ENCODE measurements around the gene MRTFA.
"Not testable (repeated sequence)": the region's sequence is repeated elsewhere in the genome, so short reads cannot be mapped to it uniquely, and the experiment has no call there.

Gene MRTFA

DNA sequence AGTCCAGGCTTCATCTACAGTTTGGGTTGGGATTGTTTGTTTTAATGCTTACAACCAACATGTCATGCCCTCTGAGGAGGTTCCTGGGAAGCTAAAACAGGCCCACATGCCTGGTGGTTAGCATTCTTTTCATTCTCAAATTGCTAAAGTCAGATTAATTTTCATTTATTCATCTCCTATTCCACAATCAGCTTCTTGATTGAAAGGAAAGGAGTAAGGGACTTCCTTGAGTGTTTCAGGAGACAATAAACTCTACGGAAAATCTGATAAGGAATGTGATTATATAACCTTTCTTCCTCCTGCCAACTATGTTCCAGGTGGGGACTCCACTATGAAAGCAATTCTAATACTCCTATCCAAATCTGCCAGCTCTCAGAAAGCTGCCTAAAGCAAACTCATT, 30.8 kb downstream of the MRTFA start:
- H3K4me3 ChIP-seq (ENCODE audit: low read depth, low read length), result no peak overlapping the region
- DNase-seq (ENCODE audit: low read depth), result no peak

DNA sequence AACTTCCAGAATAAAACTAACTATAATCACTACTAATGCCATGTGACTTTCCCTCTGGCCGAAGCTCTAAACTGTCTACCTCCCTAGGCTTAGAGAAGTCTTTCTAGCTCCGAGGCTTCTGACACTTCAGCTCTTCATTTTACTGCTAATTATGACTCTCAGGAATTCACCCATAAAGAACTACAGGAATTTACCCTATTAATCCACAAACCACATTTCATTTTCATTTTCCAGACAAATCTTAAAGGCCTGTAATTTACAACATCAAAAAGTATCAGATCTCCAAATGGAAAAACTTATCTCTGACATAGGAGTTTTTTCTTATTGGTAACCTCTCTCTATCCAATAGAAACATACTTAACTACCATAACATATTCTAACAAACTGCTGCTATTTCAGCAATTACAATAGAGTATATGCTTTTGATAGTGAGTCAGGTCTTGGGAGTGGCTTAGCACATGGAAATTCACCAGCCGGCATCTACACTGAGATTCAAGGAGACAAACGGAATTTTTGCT, 33.4 kb downstream of the MRTFA start:
- H3K4me3 ChIP-seq (ENCODE audit: low read depth, low read length), result no peak overlapping the region
- DNase-seq (ENCODE audit: low read depth), result no peak

DNA sequence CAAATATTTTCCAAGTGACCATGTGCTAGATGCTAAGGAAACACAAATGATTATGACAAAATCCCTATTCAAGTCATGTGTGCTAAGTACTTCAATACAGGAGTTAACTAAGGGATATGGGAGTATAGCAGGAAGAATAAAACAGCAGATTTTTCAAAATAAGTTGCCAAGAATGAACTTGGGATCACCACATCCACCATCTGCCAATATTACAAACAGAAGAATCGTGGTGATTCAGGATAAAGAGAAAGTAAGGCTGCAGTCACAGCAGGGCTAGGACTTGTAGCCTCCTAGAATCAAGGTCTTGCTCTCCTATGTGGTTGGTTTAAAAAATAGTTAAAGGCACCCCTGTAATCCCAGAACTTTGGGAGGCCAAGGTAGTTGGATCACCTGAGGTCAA, 34.3 kb downstream of the MRTFA start:
- DNase-seq (ENCODE audit: low read depth), result no peak

GRCh38 chr22:40599731-40600130, 36.8 kb downstream of the MRTFA start:
- no peak for DNase-seq (ENCODE audit: low read depth)
- H3K4me3 ChIP-seq (ENCODE audit: low read depth, low read length), result no peak overlapping the region

More for the DNA sequence above, 34.3 kb downstream of the MRTFA start:
- H3K4me3 ChIP-seq (ENCODE audit: low read depth, low read length), result no peak overlapping the region

- not testable (repeated sequence) for H3K4me3 ChIP-seq (ENCODE audit: low read depth, low read length); DNase-seq (ENCODE audit: low read depth)
Observed at GRCh38 chr22:40598712-40599111, 37.8 kb downstream of the MRTFA start.

DNA sequence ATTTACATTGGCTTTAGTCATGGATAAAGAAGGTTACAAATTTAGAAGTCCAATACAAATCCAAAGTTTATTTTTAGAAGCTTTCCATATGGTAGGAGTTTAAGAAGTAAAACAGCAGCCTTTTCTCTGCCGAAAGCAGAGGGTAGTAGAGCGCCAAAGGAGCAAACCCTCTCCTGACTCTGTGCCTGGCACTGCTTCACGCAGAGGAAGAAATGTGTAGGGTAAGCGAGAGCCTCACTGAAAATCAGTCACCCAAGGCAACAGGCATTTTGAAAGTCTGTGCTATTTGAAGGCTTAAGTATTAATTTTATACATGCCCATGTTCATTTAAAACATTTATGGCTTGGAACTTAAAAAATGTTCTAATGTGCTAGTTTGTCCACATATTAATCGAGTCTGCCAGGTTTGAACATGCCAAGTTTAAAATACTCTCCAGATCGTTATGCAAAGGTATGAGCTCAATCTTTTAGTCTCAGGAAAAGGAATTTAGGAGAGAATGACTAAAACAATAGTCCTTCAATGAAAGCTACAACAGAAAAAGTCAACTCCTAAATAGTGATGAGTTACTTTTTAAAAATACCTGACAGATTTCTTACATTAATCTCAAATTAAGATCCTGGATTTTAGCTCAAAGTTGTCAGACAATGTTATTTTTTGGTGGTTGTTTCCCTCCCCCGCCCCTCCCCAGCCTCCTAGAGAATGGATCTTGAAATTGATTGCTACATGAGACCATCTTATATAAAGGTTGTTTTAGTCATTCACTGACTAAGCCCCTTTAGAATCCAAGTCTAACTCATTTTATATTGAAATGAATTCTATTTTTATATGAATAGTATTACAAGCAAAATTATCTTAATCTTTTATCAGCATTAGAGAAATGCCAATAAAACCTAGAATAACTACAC, 38.7 kb downstream of the MRTFA start:
- H3K4me3 ChIP-seq (ENCODE audit: low read depth, low read length), result no peak overlapping the region
- DNase-seq (ENCODE audit: low read depth), result no peak

DNA sequence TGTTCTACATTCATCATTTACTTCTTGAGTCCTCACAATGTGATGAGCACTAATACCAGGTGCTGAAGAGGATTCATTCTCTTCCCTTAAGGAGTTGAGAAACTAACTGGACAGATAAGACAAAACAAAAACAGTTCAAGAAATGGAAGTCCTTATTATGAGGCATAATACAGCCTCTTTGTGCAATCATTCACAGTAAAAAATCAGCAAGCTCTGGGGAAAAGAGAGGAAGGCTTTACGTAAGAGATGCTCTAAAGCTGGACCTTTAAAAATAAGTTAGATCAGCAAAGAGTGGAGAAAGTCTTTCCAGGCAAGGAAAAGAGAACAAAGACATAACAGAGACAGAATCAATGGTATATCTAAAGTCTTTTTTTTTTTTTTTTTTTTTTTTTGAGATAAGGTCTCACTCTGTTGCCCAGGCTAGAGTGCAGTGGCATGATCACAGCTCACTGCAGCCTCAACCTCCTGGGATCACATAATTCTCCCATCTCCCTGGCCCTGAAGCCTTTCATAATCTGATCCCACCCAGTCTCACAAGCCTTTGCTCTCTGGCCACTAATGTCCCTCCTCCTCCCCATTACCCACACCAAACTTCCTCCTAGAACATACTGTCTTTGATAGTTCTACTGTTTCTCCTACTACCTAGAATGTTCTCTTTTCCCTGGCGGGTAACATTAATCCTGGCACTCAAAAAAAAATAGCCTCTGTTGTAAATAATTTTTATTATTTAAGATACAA, 40.9 kb downstream of the MRTFA start:
- DNase-seq (ENCODE audit: low read depth), result no peak

GRCh38 chr22:40594924-40595323, 41.6 kb downstream of the MRTFA start:
- H3K4me3 ChIP-seq (ENCODE audit: low read depth, low read length), result no peak overlapping the region
- no peak for DNase-seq (ENCODE audit: low read depth)

More for the DNA sequence above, 40.9 kb downstream of the MRTFA start:
- H3K4me3 ChIP-seq (ENCODE audit: low read depth, low read length), result no peak overlapping the region

GRCh38 chr22:40594346-40594745, 42.2 kb downstream of the MRTFA start:
- H3K4me3 ChIP-seq (ENCODE audit: low read depth, low read length), result no peak overlapping the region
- no peak for DNase-seq (ENCODE audit: low read depth)

GRCh38 chr22:40593460-40594273, 42.9 kb downstream of the MRTFA start:
- DNase-seq (ENCODE audit: low read depth), result no peak
- H3K4me3 ChIP-seq (ENCODE audit: low read depth, low read length), result no peak overlapping the region

DNA sequence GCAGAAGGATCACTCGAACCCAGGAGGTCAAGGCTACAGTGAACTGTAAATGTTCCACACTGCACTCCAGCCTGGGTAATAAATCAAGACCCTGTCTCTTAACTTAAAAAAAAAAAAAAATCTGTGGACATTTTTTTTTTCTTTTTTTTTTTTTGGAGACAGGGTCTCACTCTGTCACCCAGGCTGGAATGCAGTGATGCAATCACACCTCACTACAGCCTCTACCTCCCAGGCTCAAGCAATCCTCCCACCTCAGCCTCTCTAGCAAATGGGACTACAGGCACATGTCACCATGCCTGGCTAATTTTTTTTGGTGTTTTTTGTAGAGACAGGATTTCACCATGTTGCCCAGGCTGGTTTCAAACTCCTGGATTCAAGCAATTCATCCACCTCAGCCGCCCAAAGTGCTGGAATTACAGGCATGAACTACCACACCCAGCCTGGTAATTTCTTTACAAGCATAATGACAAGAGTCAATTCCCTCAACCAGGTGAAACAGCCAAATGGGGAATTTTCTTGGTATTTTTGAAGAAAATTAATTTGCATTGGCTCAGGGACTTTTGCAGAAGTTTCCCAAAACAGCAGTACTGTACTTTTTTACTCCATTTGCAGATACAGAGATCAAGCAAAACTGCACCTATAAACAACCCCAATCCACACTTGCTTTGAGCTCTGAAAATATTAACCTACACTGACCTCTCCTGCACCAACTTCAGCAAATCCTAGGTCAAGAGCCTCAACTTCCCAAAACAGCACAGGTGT, 44.0 kb downstream of the MRTFA start:
- H3K4me3 ChIP-seq (ENCODE audit: low read depth, low read length), result no peak overlapping the region
- no peak for DNase-seq (ENCODE audit: low read depth)

GRCh38 chr22:40588726-40589125, 47.8 kb downstream of the MRTFA start:
- no peak overlapping the region for H3K4me3 ChIP-seq (ENCODE audit: low read depth, low read length)
- peak; percentile 47 for DNase-seq (ENCODE audit: low read depth)

DNA sequence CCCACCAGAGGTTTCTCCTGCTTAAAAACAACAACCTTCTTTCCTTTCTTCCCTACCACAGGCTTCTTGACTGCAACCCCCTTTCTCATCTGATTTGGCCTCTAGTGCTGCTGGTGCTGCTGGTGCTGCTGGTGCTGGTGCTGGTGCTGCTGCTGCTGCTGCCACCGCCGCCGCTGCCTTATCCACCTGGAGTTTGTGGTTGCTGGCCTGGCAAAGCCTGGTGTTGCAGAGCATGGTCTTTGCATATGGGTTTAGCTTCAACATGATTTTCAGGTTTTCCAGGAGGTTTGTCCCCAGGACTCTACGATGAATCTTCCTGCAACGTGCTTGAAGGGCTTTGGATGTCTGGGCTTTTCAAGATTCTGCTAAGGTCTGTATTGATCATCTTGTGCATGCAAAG, 49.7 kb downstream of the MRTFA start:
- no peak overlapping the region for H3K4me3 ChIP-seq (ENCODE audit: low read depth, low read length)

GRCh38 chr22:40585310-40585751, 51.2 kb downstream of the MRTFA start:
- H3K4me3 ChIP-seq (ENCODE audit: low read depth, low read length), result no peak overlapping the region
- DNase-seq (ENCODE audit: low read depth), result no peak

More for the DNA sequence above, 49.7 kb downstream of the MRTFA start:
- DNase-seq (ENCODE audit: low read depth), result no peak

DNA sequence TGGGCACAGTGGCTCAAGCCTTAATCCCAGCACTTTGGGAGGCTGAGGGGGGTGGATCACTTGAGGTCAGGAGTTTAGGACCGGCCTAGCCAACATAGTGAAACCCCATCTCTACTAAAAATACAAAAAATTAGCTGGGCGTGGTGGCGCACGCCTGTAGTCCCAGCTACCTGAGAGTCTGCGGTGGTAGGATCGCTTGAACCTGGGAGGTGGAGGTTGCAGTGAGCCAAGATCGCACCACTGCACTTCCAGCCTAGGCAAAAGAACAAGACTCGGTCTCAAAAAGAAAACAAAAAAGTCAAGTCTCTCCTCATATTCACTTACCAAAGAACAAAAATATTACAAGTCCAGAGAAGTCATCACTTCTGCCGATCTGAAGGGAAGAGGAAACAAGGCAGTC, 51.8 kb downstream of the MRTFA start:
- not testable (repeated sequence) for DNase-seq (ENCODE audit: low read depth); H3K4me3 ChIP-seq (ENCODE audit: low read depth, low read length)

DNA sequence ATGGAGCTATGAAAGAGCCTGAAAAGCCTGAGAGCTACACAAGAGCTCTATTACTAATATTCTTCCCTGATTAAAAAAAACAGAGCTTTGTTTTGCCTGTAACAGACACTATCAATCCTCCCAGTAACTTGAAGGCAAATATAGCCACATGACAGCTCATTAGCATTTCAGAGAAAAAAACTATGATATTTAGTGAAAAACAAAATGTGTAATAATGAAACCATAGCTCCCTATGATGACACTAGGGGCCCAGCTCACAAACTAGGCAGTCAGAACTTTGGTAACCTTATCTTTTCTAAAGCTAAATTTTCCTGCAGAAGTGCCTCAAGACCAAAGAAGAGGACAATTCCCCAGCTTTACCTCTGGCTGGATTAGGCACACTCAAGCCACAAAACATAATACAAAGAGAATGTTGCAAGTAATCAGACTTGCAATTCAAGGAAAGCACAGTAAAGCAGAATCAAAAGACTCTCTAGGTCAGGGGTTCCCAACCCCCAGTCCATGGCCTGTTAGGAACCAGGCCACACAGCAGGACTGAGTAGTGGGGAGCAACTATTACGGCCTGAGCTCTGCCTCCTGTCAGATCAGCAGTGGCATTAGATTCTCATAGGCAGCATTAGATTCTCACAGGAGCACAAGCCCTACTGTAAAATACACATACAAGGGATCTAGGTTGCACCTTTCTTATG, 53.3 kb downstream of the MRTFA start:
- no peak for DNase-seq (ENCODE audit: low read depth)

DNA sequence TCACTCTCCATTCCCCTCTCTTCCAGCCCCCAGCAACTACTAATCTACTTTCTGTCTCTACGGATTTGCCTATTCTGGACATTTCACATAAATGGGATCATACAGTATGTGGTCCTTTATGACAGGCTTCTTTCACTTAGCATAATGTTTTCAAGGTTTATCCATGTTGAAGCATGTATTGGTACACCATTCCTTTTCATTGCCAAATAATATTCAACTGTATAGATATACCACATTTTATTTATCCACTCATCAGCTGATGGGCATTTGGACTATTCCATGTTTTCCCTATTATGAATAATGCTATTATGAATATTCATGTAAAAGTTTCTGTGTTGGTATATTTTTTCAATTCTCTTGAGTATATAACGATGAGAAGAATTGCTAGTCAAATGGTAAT, 54.5 kb downstream of the MRTFA start:
- no peak overlapping the region for H3K4me3 ChIP-seq (ENCODE audit: low read depth, low read length)
- DNase-seq (ENCODE audit: low read depth), result no peak

More for the DNA sequence above, 53.3 kb downstream of the MRTFA start:
- no peak overlapping the region for H3K4me3 ChIP-seq (ENCODE audit: low read depth, low read length)

- no peak for DNase-seq (ENCODE audit: low read depth)
- H3K4me3 ChIP-seq (ENCODE audit: low read depth, low read length), result no peak overlapping the region
Observed at GRCh38 chr22:40580631-40581030, 55.9 kb downstream of the MRTFA start.

Data from skeletal muscle cell (primary cell).